Thymus (tissue), 14 donors: ENCODE measurements around the gene NACC2. TPM values are rescaled to one million over a fixed set of nuclear protein-coding genes. Genes with fewer than 3 reads are reported as not detected.

Source experiments
- DNase-seq, 9 donors: peaks; one replicate each; pipeline ENCODE4 v3.0.0-alpha.2; 2013; ENCODE audit warnings: low spot score in 9 of 9, low read depth in 6 of 9, missing footprints in 1 of 9
- H3K27ac ChIP-seq, 2 donors: one replicate each; pipeline ENCODE4 v1.5.1; 2013; ENCODE audit warnings: control low read depth in 1 of 2, low read depth in 1 of 2, low read length in 1 of 2, mild to moderate bottlenecking in 1 of 2, moderate library complexity in 1 of 2
- H3K27me3 ChIP-seq, 2 donors: one replicate each; pipeline ENCODE4 v1.5.1; 2013; ENCODE audit warnings: low read length in 1 of 2; ENCODE audit not compliant: control insufficient read depth in 2 of 2, insufficient read depth in 1 of 2
- H3K36me3 ChIP-seq, 2 donors: one replicate each; pipeline ENCODE4 v1.5.1; 2013; ENCODE audit warnings: low read length in 1 of 2, mild to moderate bottlenecking in 1 of 2, moderate library complexity in 1 of 2; ENCODE audit not compliant: control insufficient read depth in 2 of 2, insufficient read depth in 2 of 2
- H3K4me1 ChIP-seq, 2 donors: one replicate each; pipeline ENCODE4 v1.5.1; 2013; ENCODE audit warnings: low read length in 2 of 2; ENCODE audit not compliant: control insufficient read depth in 2 of 2, insufficient read depth in 2 of 2
- H3K4me3 ChIP-seq, 2 donors: one replicate each; pipeline ENCODE4 v1.5.1; 2013; ENCODE audit warnings: low read length in 2 of 2, control low read depth in 1 of 2, mild to moderate bottlenecking in 1 of 2
- H3K9me3 ChIP-seq, 2 donors: one replicate each; pipeline ENCODE4 v1.5.1; 2013; ENCODE audit warnings: low read length in 1 of 2, mild to moderate bottlenecking in 1 of 2; ENCODE audit not compliant: control insufficient read depth in 2 of 2, insufficient read depth in 1 of 2
- WGBS: extraction: QIAGEN DNeasy Blood & Tissue Kit; methylation state at CpG from one replicate; pipeline ENCODE4 v1.1.7; 2013; 5-methylcytosine and 5-hydroxymethylcytosine counted together
- long read RNA-seq, 10 donors: transcript quantifications; one replicate each; lab custom pipeline, GENCODE V29; 2026
- polyA plus RNA-seq: library from polyadenylated mRNA; stranded (reverse); fragments of 200-250 nt; gene quantifications from one replicate; pipeline ENCODE4 v1.2.3, GENCODE V29; 2013
- total RNA-seq: library from RNA; stranded (reverse); fragments of 120-200 nt; gene quantifications from one replicate; pipeline ENCODE4 v1.2.4, GENCODE V29; 2013
- donor health status: healthy.

The NACC2 gene, protein sequence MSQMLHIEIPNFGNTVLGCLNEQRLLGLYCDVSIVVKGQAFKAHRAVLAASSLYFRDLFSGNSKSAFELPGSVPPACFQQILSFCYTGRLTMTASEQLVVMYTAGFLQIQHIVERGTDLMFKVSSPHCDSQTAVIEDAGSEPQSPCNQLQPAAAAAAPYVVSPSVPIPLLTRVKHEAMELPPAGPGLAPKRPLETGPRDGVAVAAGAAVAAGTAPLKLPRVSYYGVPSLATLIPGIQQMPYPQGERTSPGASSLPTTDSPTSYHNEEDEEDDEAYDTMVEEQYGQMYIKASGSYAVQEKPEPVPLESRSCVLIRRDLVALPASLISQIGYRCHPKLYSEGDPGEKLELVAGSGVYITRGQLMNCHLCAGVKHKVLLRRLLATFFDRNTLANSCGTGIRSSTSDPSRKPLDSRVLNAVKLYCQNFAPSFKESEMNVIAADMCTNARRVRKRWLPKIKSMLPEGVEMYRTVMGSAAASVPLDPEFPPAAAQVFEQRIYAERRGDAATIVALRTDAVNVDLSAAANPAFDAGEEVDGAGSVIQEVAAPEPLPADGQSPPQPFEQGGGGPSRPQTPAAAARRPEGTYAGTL
- total RNA-seq: 1.5 TPM
- polyA plus RNA-seq: 4.4 TPM
- long read RNA-seq, donor 1: 0 reads
- long read RNA-seq, donor 2: 0 reads
- long read RNA-seq, donor 3: 0 reads
- long read RNA-seq, donor 4: 0 reads
- long read RNA-seq, donor 5, full-length matches to known transcripts: 2 of 2 reads
- long read RNA-seq, donor 5, partial matches to known transcripts: 0 of 2 reads
- long read RNA-seq, donor 5, other reads (novel, unspliced or antisense): 0 of 2 reads
- long read RNA-seq, donor 6, full-length matches to known transcripts: 1 of 1 reads
- long read RNA-seq, donor 6, partial matches to known transcripts: 0 of 1 reads
- long read RNA-seq, donor 6, other reads (novel, unspliced or antisense): 0 of 1 reads
- long read RNA-seq, donor 7: 0 reads
- long read RNA-seq, donor 8: 0 reads
- long read RNA-seq, donor 9: 0 reads
- long read RNA-seq, donor 10, full-length matches to known transcripts: 1 of 1 reads
- long read RNA-seq, donor 10, partial matches to known transcripts: 0 of 1 reads
- long read RNA-seq, donor 10, other reads (novel, unspliced or antisense): 0 of 1 reads

DNA sequence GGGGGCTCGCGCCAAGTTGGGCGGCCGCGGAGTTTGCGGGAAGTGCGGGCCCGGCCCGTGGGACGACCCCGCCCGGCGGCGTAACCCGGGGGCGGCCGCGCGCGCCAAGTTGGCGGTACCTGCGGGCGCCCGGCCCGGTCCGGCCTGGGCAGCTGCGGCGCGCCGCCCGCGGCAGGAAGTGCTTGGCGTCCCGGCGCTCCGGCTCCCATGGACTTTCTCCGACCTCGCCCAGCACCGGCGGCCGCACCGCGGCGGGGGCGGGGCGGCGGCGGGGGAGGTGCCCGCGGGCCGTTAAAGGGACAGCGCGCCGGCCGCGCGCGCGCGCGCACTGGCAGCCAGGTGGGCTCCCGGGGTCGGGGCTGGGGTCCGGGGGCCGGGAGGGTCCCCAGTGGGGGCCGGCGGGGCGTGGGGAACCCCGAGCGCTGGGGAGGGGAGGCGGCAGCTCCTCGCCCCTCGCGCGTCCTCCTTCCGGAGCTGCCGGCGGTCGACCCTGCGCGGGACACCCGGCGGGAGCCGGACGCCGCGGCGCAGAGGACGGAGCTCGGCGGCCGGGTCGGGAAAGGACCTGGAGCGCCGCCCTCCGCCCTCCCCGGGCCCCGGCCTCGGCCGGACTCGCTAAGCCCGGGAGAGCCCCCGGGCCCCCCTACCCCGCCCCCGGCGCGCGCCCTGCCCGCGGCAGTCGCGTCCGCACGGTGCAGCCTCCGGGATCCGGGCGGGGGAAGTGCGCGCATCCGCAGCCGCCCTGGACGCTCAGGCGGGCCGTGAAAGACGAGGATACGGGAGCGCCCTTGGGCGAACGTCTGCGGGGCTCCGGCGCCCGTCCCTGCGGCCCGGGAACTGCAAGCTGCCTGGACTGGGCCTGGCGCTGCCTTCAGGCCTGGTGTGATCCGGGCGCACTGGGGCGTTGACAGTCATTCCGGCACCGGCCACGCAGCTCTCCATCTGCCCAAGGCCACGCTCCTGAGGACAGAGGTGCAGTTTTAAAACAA is at the start of gene NACC2:
Gene NACC2 (minus strand): TSS at position 220 of the 989 bp plus-strand sequence. CDS start 44,768 bp downstream, outside the sequence.
- H3K36me3 ChIP-seq: no peaks in the 10 kb centered on the region
- no peaks in the 10 kb centered on the region for H3K9me3 ChIP-seq
- H3K27ac ChIP-seq: peak within 1 kb of the TSS in 1 of 2 donors; percentile 31
- H3K4me3 ChIP-seq: peak within 1 kb of the TSS; percentile 18 to 51
- WGBS: 3% methylated on average over 143 of the region's 143 CpGs
- no peak for DNase-seq
- H3K27me3 ChIP-seq: peaks cover 57 to 84% of the 10 kb centered on the region in 2 donors
- peaks cover 0 to 5% of the 10 kb centered on the region in 2 donors for H3K4me1 ChIP-seq

DNA sequence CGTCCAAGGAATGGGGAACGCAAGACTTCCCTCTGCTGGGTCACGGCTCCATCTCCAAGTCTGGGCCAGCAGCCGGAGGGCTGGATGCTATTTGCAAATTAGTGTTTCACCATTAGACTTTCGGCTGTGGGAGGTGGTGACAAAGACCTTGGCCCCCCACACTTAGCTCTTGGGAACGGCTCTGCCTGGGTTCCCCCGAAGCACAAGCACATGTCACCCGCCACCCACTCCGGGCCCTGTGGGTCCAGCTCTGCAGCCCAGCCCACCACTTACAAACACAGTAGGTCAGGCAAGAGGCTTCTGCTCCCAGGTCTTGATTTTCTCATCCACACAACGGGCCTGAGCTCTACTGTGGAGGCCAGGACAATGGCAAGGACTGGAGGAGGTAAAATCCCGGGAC is 49.4 kb upstream of the NACC2 start:
- H3K27ac ChIP-seq: no peak overlapping the region
- no peaks in the 10 kb centered on the region for H3K36me3 ChIP-seq
- H3K27me3 ChIP-seq: peaks cover 0 to 46% of the 10 kb centered on the region in 2 donors
- WGBS: 94% methylated on average over 11 of the region's 11 CpGs
- H3K4me1 ChIP-seq: no peaks in the 10 kb centered on the region
- H3K9me3 ChIP-seq: no peaks in the 10 kb centered on the region
- no peak overlapping the region for H3K4me3 ChIP-seq
- DNase-seq: no peak

DNA sequence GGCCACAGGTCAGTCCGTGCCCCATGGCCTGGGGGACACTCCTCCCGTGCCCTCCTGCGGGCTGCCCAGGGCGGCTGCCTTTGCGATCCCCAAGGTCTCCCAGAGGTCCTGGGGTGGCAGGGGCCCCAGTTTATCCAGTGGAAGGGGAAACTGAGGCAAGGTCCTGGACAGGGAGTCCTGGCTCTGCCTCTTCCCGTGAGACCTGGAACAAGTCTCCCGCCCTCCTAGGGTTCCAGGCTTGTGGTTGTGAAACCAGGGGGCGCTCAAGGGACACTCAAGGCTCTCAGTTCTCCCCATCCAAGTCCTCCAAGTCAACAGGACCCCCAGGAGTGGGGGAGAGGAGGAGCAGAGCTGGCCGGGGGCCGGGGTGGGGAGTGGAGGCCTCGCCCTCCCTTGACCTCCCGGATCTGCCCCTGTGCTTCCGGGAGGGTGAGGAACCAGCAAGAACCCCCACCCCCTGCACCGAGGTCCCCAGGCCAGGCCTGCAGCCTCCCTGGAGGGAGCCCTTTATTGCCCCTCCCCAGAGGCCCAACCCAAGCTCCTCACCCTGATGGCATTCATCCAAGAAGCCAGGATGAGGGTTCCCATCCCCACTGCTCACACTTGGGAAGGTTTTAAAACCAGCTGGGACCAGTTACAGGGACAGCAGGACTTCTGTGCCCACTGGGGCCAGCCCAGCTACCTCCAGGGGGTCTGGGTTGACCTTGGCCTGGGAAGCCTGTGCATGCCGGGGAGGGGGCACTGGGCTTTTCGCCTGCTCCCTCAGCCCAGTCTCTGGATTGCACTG is 48.3 kb upstream of the NACC2 start:
- no peaks in the 10 kb centered on the region for H3K9me3 ChIP-seq
- H3K4me1 ChIP-seq: no peaks in the 10 kb centered on the region
- DNase-seq: peak in 1 of 9 donors; percentile 21
- no peaks in the 10 kb centered on the region for H3K36me3 ChIP-seq
- peaks cover 0 to 39% of the 10 kb centered on the region in 2 donors for H3K27me3 ChIP-seq
- no peak overlapping the region for H3K4me3 ChIP-seq
- 67% methylated on average over 16 of the region's 16 CpGs for WGBS
- no peak overlapping the region for H3K27ac ChIP-seq

DNA sequence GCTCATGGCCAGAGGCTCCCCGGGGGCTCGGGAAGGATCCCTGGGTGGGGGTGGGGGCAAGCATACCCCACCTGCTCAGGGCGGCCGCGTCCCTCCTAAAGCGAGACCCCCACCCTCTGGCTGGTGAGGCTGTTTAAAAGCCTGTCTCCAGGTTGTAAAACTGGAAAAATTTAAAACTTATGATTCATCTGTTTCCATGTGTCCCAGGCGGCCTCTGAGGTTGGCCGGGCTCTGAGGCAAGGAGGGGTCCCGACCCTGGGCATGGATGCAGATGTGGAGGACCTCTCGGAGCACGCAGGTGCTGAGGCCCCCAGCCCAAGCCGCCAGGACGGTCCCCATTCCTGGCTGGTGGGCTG is 47.7 kb upstream of the NACC2 start:
- H3K27ac ChIP-seq: no peak overlapping the region
- H3K27me3 ChIP-seq: peaks cover 0 to 35% of the 10 kb centered on the region in 2 donors
- no peaks in the 10 kb centered on the region for H3K9me3 ChIP-seq
- H3K4me1 ChIP-seq: no peaks in the 10 kb centered on the region
- DNase-seq: no peak
- 75% methylated on average over 13 of the region's 13 CpGs for WGBS
- no peak overlapping the region for H3K4me3 ChIP-seq
- H3K36me3 ChIP-seq: no peaks in the 10 kb centered on the region

DNA sequence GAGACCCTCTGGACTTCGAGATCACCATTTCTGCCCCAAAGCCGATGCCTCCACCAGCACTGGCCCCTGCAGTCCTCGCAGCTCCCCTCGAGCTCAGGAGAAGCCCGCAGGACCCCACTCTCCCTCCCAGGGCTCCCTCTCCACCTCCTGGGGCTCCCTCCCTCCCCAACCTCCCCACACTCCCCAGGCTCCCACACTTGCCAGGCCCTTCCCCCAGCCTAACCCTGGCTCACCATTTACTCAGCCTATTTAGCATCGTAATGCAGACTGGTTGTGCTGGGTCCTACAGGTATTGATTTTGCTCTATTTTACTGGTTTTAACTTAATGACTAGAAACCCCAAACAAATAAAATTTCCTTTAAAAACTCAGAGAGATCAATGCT is 47.3 kb upstream of the NACC2 start:
- 89% methylated on average over 6 of the region's 6 CpGs for WGBS
- no peak overlapping the region for H3K27ac ChIP-seq
- no peaks in the 10 kb centered on the region for H3K9me3 ChIP-seq
- H3K36me3 ChIP-seq: no peaks in the 10 kb centered on the region
- H3K27me3 ChIP-seq: peaks cover 0 to 32% of the 10 kb centered on the region in 2 donors
- H3K4me3 ChIP-seq: no peak overlapping the region
- no peak for DNase-seq
- H3K4me1 ChIP-seq: no peaks in the 10 kb centered on the region

DNA sequence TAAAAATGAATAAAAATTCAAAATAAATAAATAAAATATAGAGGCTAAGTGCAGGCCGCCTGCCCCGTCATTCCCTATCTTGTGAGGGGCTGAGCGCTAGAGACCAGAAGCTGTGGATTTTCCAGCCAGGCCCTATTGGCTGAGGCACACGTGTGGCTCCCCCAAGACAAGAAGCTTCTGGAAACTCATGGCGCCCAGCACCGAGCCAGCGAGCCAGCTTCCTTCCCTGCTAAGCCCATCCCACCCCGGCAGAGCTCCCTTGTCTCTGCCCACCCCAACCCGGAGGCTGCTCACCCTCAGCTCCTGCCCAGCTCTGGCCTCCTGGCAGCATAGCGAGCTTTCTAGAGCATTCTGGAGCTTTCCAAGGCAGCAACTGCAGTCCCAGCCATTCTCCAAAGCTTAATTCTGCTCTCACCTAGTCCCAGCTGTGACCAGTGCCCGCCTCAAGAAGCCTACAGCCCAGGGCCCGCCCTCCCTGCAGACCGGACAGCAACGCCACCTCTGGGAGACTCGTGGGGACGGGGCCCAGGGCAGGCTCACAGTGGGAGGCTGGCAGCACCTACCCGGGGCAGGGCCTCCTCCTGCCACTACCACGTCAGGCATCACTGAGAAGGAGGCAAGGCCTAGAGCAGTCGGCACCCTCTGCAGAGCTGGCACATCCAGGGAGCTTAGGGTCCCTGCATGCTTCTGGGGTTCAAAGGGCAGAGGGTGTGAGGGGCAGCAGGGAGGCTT is 46.8 kb upstream of the NACC2 start:
- DNase-seq: no peak
- Histone ChIP-seq H3K4me1 (no peaks in the 10 kb centered on the region), H3K4me3 (no peak overlapping the region), H3K27me3 (peaks cover 0 to 33% of the 10 kb centered on the region in 2 donors), H3K27ac (no peak overlapping the region), H3K36me3 (no peaks in the 10 kb centered on the region), H3K9me3 (no peaks in the 10 kb centered on the region)
- WGBS: 93% methylated on average over 19 of the region's 19 CpGs

DNA sequence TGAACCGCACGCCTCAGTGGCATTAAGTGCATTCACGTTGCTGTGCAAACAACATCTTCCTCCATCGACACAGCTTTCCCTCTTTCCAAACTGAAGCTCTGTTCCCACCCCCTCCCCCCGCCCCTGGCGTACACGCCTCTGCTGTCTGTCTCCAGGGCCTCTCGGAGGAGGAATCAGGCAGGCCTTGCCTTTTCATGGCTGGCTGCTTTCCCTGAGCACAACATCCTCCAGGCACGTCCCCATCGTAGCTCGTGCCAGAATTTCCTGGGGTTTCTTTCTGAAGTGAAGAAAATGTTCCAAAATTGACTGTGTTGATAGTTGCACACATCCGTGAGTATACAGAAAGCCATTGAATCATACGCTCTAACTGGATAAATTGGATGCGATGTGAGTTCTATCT is 45.9 kb upstream of the NACC2 start:
- no peaks in the 10 kb centered on the region for H3K9me3 ChIP-seq
- peak in 1 of 9 donors; percentile 9 for DNase-seq
- H3K4me1 ChIP-seq: no peaks in the 10 kb centered on the region
- no peak overlapping the region for H3K27ac ChIP-seq
- WGBS: 95% methylated on average over 14 of the region's 14 CpGs
- no peaks in the 10 kb centered on the region for H3K36me3 ChIP-seq
- H3K27me3 ChIP-seq: peaks cover 0 to 38% of the 10 kb centered on the region in 2 donors
- H3K4me3 ChIP-seq: no peak overlapping the region
